SK-N-SH treated with all-trans-retinoic acid at 6 μM for 48 hours (cell line): ENCODE data around the gene PBX3.

ENCODE experiments used
- ATAC-seq: fragments of 200-7000 bp; cut with Tn5 transposase; 3 replicates; pipeline ENCODE4 v1.9.1; 2020; ENCODE audit warnings: mild to moderate bottlenecking, moderate library complexity
- ARNTL ChIP-seq: fragments of 450-650 bp; formaldehyde crosslinking; IDR thresholded peaks from 2 replicates; pipeline ENCODE4 v1.5.0; 2020; ENCODE audit warnings: low read depth, mild to moderate bottlenecking, moderate library complexity, borderline replicate concordance
- BACH2 ChIP-seq: fragments of 250-450 bp; sonication (Bioruptor Pico); IDR thresholded peaks from 2 replicates; pipeline ENCODE4 v1.9.0; 2021; ENCODE audit warnings: mild to moderate bottlenecking, borderline replicate concordance
- CSDC2 ChIP-seq: fragments of 250-450 bp; sonication (Bioruptor Pico); IDR thresholded peaks from 2 replicates; pipeline ENCODE4 v1.5.0; 2020; ENCODE audit warnings: mild to moderate bottlenecking, moderate library complexity
- CSRNP3 ChIP-seq: fragments of 250-450 bp; sonication (Bioruptor Pico); IDR thresholded peaks from 2 replicates; pipeline ENCODE4 v1.5.1; 2021; ENCODE audit warnings: mild to moderate bottlenecking, moderate library complexity
- ESRRG ChIP-seq: fragments of 250-450 bp; sonication (Bioruptor Pico); IDR thresholded peaks from 2 replicates; pipeline ENCODE4 v1.6.1; 2021; ENCODE audit warnings: mild to moderate bottlenecking
- GLIS3 ChIP-seq: fragments of 250-450 bp; sonication (Bioruptor Pico); IDR thresholded peaks from 2 replicates; pipeline ENCODE4 v1.5.0; 2020; ENCODE audit warnings: mild to moderate bottlenecking, moderate library complexity
- ISL1 ChIP-seq: fragments of 250-450 bp; sonication (Bioruptor Pico); IDR thresholded peaks from 2 replicates; pipeline ENCODE4 v2.1.2; 2022; ENCODE audit warnings: mild to moderate bottlenecking, moderate library complexity
- OSR1 ChIP-seq: fragments of 250-450 bp; sonication (Bioruptor Pico); IDR thresholded peaks from 2 replicates; pipeline ENCODE4 v1.8.0; 2022; ENCODE audit warnings: moderate library complexity, mild to moderate bottlenecking, inconsistent platforms
- PATZ1 ChIP-seq: fragments of 250-450 bp; sonication (Bioruptor Pico); IDR thresholded peaks from 2 replicates; pipeline ENCODE4 v1.8.0; 2020; ENCODE audit warnings: mild to moderate bottlenecking, moderate library complexity, borderline replicate concordance
- POU6F1 ChIP-seq: fragments of 250-450 bp; sonication (Bioruptor Pico); IDR thresholded peaks from 2 replicates; pipeline ENCODE4 v1.8.0; 2021; ENCODE audit warnings: low read depth, mild to moderate bottlenecking, moderate library complexity, borderline replicate concordance
- PPARA ChIP-seq: fragments of 250-450 bp; sonication (Bioruptor Pico); IDR thresholded peaks from 2 replicates; pipeline ENCODE4 v1.5.0; 2020; ENCODE audit warnings: mild to moderate bottlenecking, borderline replicate concordance
- RARB ChIP-seq: fragments of 250-450 bp; sonication (Bioruptor Pico); IDR thresholded peaks from 2 replicates; pipeline ENCODE4 v1.8.0; 2021; ENCODE audit warnings: mild to moderate bottlenecking, moderate library complexity
- SNAI2 ChIP-seq: fragments of 250-450 bp; sonication (Bioruptor Pico); IDR thresholded peaks from 2 replicates; pipeline ENCODE4 v1.5.0; 2020; ENCODE audit warnings: mild to moderate bottlenecking, moderate library complexity
- TCF4 ChIP-seq: fragments of 250-450 bp; sonication (Bioruptor Pico); IDR thresholded peaks from 2 replicates; pipeline ENCODE4 v1.8.0; 2021; ENCODE audit warnings: mild to moderate bottlenecking, moderate library complexity, borderline replicate concordance
- TOX ChIP-seq: fragments of 250-450 bp; sonication (Bioruptor Pico); IDR thresholded peaks from 2 replicates; pipeline ENCODE4 v1.8.0; 2021; ENCODE audit warnings: mild to moderate bottlenecking, moderate library complexity, borderline replicate concordance
- TSHZ2 ChIP-seq: fragments of 250-450 bp; sonication (Bioruptor Pico); IDR thresholded peaks from 2 replicates; pipeline ENCODE4 v1.5.0; 2020; ENCODE audit warnings: mild to moderate bottlenecking, moderate library complexity
- ZC3H10 ChIP-seq: fragments of 250-450 bp; sonication (Bioruptor Pico); IDR thresholded peaks from 2 replicates; pipeline ENCODE4 v1.5.1; 2021; ENCODE audit warnings: mild to moderate bottlenecking, moderate library complexity
- ZFP3 ChIP-seq: fragments of 250-450 bp; sonication (Bioruptor Pico); IDR thresholded peaks from 2 replicates; pipeline ENCODE4 v1.5.0; 2020; ENCODE audit warnings: mild to moderate bottlenecking, moderate library complexity
- ZFP30 ChIP-seq: fragments of 450-650 bp; formaldehyde crosslinking; IDR thresholded peaks from 2 replicates; pipeline ENCODE4 v1.5.0; 2022; ENCODE audit warnings: mild to moderate bottlenecking, moderate library complexity
- ZNF565 ChIP-seq: fragments of 450-650 bp; formaldehyde crosslinking; conservative IDR thresholded peaks from 2 replicates; pipeline ENCODE4 v1.5.0; 2020; ENCODE audit warnings: low read depth, mild to moderate bottlenecking, moderate library complexity
- ZNF70 ChIP-seq: fragments of 450-650 bp; formaldehyde crosslinking; IDR thresholded peaks from 2 replicates; pipeline ENCODE4 v1.5.0; 2020; ENCODE audit warnings: mild to moderate bottlenecking, moderate library complexity
- ZNF8 ChIP-seq: fragments of 450-650 bp; formaldehyde crosslinking; IDR thresholded peaks from 2 replicates; pipeline ENCODE4 v1.5.0; 2020; ENCODE audit warnings: mild to moderate bottlenecking, moderate library complexity

PBX3 gene

GRCh38 chr9:125732562-125732961, 14.6 kb upstream of the PBX3 start:
- no peak for ATAC-seq
- TF ChIP-seq OSR1 (no peak), PPARA (CRISPR knock-in tag) (no peak), ZFP3 (no peak), SNAI2 (CRISPR knock-in tag) (no peak), PATZ1 (CRISPR knock-in tag) (no peak), ZFP30 (CRISPR knock-in tag) (no peak), ISL1 (CRISPR knock-in tag) (no peak), CSDC2 (CRISPR knock-in tag) (no peak), ZC3H10 (no peak), ARNTL (CRISPR knock-in tag) (no peak)

- ATAC-seq = no peak
- TF ChIP-seq PPARA (CRISPR knock-in tag) (no peak), RARB (CRISPR knock-in tag) (no peak), ZNF8 (no peak), ISL1 (CRISPR knock-in tag) (no peak), ZNF70 (no peak), TOX (CRISPR knock-in tag) (no peak), ZNF565 (CRISPR knock-in tag) (no peak), TCF4 (CRISPR knock-in tag) (no peak), ZC3H10 (no peak), BACH2 (no peak)
These were observed 7.7 kb upstream of the PBX3 start for GRCh38 chr9:125739436-125739835.

GRCh38 chr9:125742657-125743056, 4.5 kb upstream of the PBX3 start:
- TF ChIP-seq BACH2 = no peak
- no peak for TF ChIP-seq CSRNP3
- no peak for TF ChIP-seq RARB (CRISPR knock-in tag)
- no peak for TF ChIP-seq ZNF8
- no peak for TF ChIP-seq ZC3H10
- TF ChIP-seq ISL1 (CRISPR knock-in tag) = no peak
- TF ChIP-seq OSR1 = no peak
- TF ChIP-seq TOX (CRISPR knock-in tag) = no peak
- TF ChIP-seq GLIS3 (CRISPR knock-in tag) = no peak
- no peak for TF ChIP-seq SNAI2 (CRISPR knock-in tag)
- no peak for TF ChIP-seq PATZ1 (CRISPR knock-in tag)
- TF ChIP-seq TSHZ2 (CRISPR knock-in tag) = no peak
- TF ChIP-seq ZNF565 (CRISPR knock-in tag) = no peak
- no peak for TF ChIP-seq ARNTL (CRISPR knock-in tag)
- no peak for TF ChIP-seq POU6F1 (CRISPR knock-in tag)
- TF ChIP-seq ZNF70 = no peak
- TF ChIP-seq ESRRG = no peak
- ATAC-seq = no peak
